HG03108 (cell line): Measurements from ENCODE around the gene IFIT1.
A peak's percentile ranks its signal among the peaks of the same experiment; 100 is the strongest.
"Not testable (repeated sequence)": the region's sequence is repeated elsewhere in the genome, so short reads cannot be mapped to it uniquely, and the experiment has no call there.

ENCODE experiments used
- ATAC-seq: cut with Tn5 transposase; IDR thresholded peaks from one replicate; pipeline ENCODE4 v1.9.1; 2021; ENCODE audit warnings: moderate library complexity; ENCODE audit not compliant: unreplicated experiment

Gene IFIT1

DNA sequence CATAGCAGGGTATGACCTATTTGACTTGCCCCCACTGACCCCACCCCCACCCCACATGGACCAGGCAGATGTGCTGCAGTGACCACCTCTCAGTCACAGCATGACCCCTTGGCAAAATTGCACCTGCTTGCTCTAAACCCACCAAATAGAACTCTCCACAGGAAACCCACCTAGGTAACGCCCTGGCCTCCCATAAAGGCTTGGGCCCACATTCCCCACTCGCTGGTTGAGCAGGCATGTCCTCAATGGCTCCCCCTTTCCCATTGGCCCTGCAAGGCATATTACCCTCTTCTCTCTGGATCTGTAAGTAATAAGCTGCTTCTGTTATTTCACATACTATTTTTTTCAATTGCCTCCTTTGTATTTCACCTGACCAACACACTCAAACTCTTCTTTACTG is 2.7 kb downstream of the IFIT1 start:
- no peak for ATAC-seq

DNA sequence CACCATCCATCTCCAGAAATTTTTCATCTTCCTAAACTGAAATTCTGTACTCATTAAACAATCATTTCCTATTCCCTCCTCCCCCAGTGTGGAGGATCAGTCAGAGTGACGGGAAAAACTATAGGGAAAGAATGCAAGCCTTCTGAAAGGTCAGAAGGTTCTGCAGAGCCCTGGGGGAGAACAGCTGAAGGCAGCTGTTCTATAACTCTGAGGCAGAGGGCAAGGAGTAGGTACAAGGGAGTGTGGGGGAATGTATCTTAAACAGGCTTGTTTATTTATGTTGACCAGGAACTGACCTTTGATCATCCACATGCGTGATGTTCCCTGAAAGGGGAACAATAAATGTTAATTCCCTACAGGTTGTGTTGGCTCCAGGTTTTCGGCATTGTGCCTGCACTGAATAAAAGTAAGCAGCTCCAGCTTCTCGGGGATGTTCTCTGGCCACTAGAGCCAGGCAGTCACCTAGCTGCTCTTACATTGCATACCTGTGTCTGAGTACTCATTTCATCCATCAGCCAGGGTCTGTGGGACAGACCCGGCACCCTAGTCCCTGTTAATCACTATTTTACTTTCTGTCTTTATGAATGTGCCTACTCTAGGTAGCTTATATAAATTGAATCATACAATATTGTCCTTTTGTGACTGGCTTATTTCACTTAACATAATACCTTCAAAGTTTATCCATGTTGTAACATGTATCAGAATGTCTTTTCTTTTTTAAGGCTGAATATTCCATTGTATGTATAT is 5.8 kb downstream of the IFIT1 start:
- no peak for ATAC-seq

DNA sequence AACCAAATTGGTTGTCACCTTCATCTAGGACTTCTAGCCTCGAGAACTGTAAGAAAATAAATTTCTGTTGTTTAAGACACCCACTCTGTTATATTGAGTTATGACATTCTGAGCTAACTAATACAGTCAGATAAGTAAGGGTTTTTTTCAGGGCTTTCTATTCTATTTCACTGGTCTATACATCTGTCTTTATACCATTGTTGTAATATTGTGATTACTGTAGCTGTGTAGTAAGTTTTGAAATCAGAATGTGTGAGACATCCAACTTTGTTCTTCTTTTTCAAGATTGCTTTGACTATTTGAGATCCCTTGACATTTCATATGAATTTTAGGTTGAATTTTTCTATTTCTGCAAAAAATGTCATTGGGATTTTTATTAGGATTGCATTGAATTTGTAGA is 7.5 kb downstream of the IFIT1 start:
- ATAC-seq: no peak

DNA sequence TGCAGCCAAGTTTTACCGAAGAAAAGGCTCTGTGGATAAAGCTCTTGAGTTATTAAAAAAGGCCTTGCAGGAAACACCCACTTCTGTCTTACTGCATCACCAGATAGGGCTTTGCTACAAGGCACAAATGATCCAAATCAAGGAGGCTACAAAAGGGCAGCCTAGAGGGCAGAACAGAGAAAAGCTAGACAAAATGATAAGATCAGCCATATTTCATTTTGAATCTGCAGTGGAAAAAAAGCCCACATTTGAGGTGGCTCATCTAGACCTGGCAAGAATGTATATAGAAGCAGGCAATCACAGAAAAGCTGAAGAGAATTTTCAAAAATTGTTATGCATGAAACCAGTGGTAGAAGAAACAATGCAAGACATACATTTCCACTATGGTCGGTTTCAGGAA is 10.6 kb downstream of the IFIT1 start:
- ATAC-seq: no peak

DNA sequence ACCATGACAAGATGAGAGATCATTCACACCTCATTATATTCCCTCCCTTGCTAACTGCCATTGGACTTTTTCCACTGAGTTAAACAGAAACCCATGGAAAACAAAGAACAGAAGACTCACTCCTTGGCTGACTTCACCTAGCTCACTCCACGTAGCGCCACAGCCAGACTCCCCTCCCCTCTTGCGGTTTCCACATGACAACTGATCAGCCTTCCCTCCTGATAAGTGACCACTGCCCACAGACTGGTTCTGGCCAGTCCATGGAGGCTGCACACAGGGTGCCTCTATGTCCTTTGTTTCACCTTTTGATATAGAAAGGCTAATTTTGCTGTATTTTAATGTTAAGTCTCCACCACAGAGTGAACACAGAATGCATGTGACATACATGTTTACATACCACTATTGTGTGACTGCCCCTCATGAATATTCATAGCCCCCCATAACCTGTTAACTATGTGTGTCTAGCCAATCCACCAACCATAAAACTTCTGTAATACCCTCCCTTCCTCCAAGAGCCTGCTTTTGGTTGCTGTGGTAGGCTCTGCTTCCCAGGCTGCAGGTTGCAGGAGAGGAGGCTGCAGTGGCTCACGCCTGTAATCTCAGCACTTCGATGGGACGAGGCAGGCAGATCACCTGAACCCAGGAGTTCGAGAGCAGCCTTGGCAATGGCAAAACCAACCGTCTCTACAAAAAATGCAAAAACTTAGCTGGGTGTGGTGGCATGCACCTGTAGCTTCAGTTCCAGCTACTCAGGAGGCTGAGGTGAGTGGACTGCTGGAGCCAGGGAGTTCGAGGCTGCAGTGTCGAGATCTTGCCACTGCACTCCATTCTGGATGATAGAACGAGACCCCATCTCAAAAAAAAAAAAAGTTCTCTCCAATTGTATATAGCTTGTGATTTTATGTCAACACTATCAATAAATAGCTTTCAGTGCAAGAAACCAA is 12.0 kb downstream of the IFIT1 start:
- no peak for ATAC-seq

DNA sequence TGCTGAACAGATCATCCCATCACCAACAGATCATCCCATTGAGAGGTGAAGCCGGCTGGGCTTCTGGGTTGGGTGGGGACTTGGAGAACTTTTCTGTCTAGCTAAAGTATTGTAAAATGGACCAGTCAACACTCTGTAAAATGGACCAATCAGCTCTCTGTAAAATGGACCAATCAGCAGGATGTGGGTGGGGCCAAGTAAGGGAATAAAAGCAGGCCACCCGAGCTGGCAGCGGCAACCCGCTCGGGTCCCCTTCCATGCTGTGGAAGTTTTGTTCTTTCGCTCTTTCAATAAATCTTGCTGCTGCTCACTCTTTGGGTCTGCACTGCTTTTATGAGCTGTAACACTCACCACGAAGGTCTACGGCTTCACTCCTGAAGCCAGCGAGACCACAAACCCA is 13.8 kb downstream of the IFIT1 start:
- not testable (repeated sequence) for ATAC-seq

DNA sequence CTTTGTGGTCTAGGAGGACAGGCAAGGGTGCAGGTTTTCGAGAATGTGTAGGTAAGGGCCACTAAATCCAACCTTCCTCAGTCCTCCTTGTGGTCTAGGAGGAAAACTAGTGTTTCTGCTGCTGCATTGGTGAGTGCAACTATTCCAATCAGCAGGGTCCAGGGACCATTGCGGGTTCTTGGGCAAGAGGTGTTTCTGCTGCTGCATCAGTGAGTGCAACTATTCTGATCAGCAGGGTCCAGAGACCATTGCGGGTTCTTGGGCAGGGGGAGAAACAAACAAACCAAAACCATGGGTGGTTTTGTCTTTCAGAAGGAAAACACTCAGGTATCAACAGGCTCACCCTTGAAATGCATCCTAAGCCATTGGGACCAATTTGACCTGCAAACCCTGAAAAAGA is 15.4 kb downstream of the IFIT1 start:
- ATAC-seq: not testable (repeated sequence)

DNA sequence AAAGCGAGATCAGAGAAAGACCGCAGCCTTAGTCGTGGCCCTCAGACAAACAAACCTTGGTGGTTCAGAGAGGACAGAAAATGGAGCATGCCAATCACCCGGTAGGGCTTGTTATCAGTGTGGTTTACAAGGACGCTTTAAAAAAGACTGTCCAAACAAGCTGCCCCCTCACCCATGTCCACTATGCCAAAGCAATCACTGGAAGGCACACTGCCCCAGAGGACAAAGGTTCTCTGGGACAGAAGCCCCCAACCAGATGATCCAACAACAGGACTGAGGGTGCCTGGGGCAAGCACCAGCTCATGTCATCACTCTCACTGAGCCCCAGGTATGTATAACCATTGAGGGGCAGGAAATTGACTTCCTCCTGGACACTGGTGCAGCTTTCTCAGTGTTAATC is 16.9 kb downstream of the IFIT1 start:
- ATAC-seq: not testable (repeated sequence)

DNA sequence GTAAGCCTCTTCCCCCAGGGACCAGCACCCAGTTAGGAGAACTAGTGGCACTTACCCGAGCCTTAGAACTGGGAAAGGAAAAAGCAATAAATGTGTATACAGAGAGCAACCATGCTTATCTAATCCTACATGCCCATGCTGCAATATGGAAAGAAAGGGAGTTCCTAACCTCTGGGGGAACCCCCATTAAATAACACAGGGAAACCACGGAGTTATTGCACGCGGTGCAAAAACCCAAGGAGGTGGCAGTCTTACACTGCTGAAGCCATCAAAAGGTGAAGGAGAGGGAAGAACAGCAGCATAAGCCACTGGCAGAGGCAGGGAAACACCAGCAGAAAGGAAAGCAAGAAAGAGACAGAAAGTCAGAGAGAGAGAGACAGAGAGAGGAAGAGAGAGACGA is 18.1 kb downstream of the IFIT1 start:
- ATAC-seq: not testable (repeated sequence)

DNA sequence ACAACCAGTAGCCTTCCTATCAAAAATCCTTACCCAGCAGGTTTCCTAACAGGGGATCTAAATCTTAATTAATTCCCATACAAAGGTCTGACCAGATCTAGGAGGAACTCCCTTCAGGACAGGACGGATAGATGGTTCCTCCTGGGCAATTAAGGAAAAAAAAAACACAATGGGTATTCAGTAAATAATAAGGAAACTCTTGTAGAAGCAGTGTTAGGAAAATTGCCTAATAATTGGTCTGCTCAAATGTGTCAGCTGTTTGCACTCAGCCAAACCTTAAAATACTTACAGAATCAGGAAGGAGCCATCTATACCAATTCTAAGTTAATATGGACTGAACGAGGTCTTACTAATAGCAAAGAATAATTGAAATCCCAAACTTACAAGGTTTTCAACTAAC is 18.7 kb downstream of the IFIT1 start:
- ATAC-seq: not testable (repeated sequence)

DNA sequence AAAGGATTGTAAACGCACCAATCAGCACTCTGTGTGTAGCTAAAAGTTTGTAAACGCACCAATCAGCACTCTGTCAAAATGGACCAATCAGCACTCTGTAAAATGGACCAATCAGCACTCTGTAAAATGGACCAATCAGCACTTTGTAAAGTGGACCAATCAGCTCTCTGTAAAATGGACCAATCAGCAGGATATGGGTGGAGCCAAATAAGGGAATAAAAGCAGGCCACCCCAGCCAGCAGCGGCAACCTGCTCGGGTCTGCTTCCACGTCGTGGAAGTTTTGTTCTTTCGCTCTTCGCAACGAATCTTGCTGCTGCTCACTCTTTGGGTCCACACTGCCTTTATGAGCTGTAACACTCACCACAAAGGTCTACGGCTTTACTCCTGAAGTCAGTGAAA is 19.9 kb downstream of the IFIT1 start:
- not testable (repeated sequence) for ATAC-seq

DNA sequence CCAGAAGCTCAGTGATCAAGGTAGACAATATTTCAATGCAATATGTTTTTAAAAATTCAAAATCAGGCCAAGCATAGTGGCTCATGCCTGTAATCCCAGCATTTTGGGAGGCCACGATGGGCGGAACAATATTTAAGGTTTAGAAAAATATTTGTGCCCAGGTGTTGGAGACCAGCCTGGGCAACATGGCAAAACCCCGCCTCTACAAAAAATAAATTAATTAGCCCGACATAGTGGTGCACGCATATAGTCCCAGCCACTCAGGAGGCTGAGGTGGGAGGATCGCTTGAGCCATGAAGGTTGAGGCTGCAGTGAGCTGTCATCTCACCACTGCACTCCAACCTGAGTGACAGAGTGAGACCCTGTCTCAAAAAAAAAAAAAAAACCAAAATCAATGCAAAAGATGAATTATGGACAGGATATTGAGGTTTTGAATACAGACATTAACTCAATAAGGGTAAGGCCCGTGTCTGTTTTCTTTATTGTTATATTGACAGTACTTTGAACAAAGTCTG is 21.0 kb downstream of the IFIT1 start:
- ATAC-seq: no peak

DNA sequence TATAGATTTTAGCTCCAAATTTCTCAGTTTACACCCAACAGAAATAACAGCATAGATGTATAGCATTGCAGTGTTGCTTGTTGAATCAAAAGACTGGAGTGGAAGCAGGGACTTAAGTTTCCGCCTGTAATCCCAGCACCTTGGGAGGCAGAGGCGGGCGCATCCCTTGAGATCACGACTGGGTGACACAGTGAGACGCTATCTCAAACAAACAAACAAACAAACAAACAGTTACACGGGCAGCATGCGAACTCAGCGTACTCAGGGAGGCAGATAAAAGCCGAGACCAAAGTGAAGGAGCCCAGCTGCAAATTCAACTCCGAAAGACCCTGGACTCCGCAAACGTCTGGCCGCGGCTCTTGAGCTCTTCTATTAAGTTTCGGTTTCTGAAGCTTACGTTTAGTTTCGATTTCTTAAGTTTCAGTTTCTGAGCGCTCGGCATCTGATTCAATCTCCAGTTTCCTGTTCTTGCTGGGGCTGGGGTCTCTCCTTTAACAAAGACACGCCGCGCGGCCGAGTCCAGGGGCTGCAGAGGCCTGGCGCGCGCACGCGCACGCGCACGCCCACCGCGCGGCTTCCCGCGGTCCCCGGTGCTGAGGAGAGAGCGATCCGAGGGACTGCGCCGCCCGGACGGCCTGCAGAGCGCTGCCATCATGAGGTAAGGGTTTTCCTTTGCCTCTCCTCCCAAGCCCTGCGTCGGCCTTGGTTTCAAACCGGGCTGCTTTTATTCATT is 21.9 kb downstream of the IFIT1 start, which contains the start of gene IFIT5:
Gene IFIT5, plus strand, starts transcription at position 423 of the 733 bp plus-strand sequence. Its CDS starts 231 bp downstream, at position 654.
- peak; percentile 68 for ATAC-seq

DNA sequence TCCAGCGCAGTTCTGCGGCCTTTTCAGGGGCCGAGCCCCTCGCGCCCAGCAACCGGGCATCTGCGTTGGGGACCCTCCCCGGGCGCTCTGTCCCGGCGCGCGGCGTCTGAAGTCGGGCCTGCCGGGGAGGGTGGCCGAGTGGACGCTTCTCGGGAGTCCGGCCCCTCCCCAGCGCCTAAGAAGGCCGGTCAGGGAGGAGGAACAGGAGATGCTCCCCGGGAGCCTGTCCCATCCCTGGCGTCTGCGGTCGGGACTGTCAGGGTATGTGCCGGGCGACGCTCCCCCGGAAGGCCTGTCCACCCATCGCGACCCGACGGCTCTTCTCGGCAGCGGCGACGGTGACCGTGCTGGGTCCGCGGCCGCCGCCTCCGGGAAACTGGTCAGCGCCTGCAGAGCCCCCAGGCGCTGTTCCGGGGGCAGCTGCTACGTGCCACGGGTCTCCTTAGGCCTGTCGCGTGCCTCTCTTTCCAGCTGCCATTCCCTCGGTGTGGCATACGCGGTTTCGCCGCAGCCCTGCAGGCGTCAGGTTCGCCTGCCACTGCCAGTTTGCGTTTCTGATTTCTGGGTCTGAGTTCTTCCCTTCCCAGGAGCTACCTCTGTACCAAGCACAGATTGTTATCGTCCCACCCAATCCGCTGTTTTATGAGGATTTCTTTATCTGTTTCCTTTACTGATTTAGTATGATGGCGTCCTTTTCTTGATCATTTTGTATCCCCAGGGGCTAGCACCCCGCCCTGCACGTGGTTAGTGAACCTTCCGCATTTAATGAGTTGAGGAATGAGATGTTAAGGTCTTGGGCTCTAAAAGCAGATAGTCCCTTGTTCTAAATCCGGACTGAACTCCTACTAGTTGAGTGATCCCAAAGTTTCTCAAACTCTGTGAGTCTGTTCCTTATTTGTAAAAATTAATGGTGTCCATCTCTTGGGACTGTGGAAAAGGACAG is 22.7 kb downstream of the IFIT1 start:
- ATAC-seq: peak; percentile 29

DNA sequence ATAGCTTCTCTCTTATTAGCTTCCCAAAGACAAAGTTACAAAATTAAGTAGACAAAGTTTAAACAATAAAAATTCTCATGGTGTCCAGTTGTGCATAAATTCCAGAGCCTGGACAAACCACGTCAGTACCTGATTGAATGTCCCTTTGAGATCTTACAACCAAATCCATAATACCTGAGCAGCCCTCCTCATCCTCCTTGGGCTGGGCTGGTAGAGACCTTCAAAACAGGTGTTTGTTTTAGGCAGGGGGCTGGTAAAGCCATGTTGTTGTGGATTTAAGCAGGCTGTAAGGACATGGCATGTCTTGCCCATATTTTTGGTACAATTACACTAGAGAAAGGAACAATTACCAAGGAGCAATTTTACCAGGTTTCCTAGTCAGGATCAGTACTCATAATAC is 24.0 kb downstream of the IFIT1 start:
- ATAC-seq: no peak

DNA sequence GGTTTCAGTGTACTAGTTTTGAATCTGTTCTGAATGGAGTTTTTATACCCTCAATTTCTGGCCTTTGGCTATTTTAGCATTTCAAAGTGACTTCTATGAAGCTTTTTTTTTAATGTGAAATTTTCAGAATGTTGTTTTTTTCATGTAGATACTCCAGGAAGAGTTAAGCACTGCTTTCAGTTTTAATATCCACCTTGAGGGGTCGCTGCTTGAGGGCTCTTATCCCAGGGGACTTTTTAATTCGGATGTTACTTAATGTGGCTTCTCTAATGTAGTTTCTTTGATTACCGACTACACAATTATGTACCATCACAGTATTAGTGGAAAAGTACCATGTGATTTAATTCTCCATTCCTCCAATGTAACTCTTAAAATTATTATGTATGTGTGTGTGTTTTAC is 27.1 kb downstream of the IFIT1 start:
- no peak for ATAC-seq

DNA sequence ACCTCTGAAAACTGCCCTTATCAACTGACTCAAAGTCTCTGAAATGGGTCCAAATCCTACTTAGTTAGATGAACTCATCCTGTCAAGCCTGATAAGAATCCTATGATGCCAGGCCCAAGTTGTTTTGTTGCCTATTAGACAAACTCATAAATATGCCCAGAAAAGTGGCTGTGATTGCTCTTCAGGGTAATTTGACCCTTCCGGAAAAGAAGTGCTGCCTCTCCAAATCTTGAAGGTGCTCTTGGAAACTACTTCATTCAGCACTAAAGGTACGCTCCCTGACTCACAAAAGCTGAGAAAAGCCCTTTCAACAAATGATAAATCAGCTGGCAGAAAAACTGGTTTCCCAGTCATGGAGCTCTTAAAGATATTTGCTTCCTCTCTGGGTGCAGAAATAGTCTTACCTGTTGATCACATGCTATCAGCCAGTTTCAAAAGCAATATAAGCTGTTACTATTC is 28.6 kb downstream of the IFIT1 start:
- no peak for ATAC-seq

DNA sequence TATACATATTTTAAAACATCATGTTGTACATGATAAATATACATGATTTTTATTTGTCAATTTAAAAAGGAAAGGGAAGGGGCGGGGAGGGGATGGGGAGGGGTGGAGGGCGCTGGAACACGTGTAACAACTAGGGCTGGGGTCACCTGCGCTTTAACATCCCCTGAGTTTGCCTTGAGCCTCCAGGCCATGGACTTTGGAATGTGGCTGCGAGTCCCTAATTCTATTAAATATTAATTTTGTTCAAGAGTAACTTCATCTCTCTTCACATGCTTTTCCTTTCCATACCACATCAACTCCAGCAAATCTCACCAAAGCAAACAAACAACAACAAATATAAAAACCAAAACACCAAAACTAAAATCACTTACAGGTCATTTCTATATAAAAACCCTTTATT is 32.6 kb downstream of the IFIT1 start:
- ATAC-seq: no peak

DNA sequence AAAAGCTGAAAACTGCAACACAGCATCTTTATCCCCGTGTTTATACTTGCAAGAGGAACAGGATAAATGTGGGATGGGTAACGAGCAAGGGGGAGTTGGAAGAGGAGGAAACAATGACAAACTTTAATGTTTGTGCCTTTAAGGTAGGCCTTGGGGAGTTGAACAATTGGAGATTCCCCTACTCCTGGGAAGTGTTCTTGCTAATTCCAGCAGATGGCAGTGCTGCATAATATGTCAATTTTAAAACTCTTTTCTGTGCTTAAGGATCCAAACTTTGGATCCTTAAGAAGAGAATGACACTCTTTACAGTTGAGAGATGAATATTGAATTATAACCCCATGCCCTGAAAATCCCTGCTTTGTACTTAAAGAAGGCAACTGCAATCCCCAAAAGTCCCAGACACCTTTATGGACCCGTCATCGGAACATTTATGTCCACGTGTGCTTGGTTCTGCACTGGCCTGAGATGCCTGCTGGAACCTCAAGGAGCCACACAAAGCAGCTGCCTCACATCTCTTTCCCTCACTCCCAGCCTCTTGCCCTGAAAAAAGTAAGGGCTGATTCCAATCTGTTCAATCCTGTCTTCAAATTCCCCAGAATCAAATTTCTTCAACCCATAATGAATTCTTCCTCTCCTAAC is 33.9 kb downstream of the IFIT1 start:
- no peak for ATAC-seq
